Spleen (tissue), 11 donors: ENCODE measurements around the gene CA10. TPM values are rescaled to one million over a fixed set of nuclear protein-coding genes. Genes with fewer than 3 reads are reported as not detected.

Experiments used
- DNase-seq: peaks from one replicate; pipeline ENCODE4 v3.0.0-alpha.2; 2020
- H3K27ac ChIP-seq, 8 donors: fragments of 200-600 bp; sonication (generic) in 7 of 8; 1 replicate in 4 of 8; 2 replicates in 4 of 8; pipeline versions ENCODE4 v1.5.0 to v1.8.0; 2016 to 2021; ENCODE audit warnings: inconsistent platforms in 4 of 8, mild to moderate bottlenecking in 4 of 8, moderate library complexity in 1 of 8
- H3K27me3 ChIP-seq, 7 donors: fragments of 200-600 bp; sonication (generic) in 6 of 7; replicated peaks in 1 of 7; 1 replicate in 4 of 7; 2 replicates in 3 of 7; pipeline versions ENCODE4 v1.5.0 to v1.8.0; 2016 to 2021; ENCODE audit warnings: inconsistent platforms in 3 of 7, mild to moderate bottlenecking in 1 of 7
- H3K36me3 ChIP-seq, 6 donors: fragments of 200-600 bp; sonication (generic) in 5 of 6; 1 replicate in 4 of 6; 2 replicates in 2 of 6; pipeline versions ENCODE4 v1.5.0 to v1.8.0; 2016 to 2021; ENCODE audit warnings: inconsistent platforms in 2 of 6
- H3K4me1 ChIP-seq, 6 donors: fragments of 200-600 bp; sonication (generic) in 5 of 6; 1 replicate in 3 of 6; 2 replicates in 3 of 6; pipeline versions ENCODE4 v1.5.0 to v1.8.0; 2016 to 2021; ENCODE audit warnings: inconsistent platforms in 3 of 6
- H3K4me3 ChIP-seq, 8 donors: fragments of 200-600 bp; sonication (generic) in 7 of 8; 1 replicate in 4 of 8; 2 replicates in 4 of 8; pipeline versions ENCODE4 v1.5.0 to v1.8.0; 2016 to 2021; ENCODE audit warnings: inconsistent platforms in 4 of 8, mild to moderate bottlenecking in 4 of 8, moderate library complexity in 2 of 8
- H3K9me3 ChIP-seq, 8 donors: fragments of 200-600 bp; sonication (generic) in 7 of 8; 1 replicate in 4 of 8; 2 replicates in 4 of 8; pipeline versions ENCODE4 v1.5.0 to v1.8.0; 2016 to 2021; ENCODE audit warnings: inconsistent platforms in 4 of 8
- CTCF ChIP-seq, 11 experiments: fragments of 200-600 bp in 7 of 11; fragments of 450-650 bp in 4 of 11; sonication (generic) in 4 of 11; IDR thresholded peaks in 8 of 11; conservative IDR thresholded peaks in 3 of 11; 1 replicate in 7 of 11; 2 replicates in 4 of 11; pipeline versions ENCODE4 v1.4.0 to v1.8.0; 2016 to 2021; ENCODE audit warnings: antibody characterized with exemption in 11 of 11, inconsistent platforms in 4 of 11, mild to moderate bottlenecking in 1 of 11
- POLR2A ChIP-seq, 3 donors: fragments of 450-650 bp; IDR thresholded peaks; one replicate each; pipeline ENCODE4 v1.5.1; 2017; ENCODE audit warnings: antibody characterized with exemption in 3 of 3, mild to moderate bottlenecking in 1 of 3
- POLR2AphosphoS5 ChIP-seq, 3 donors: sonication (generic); formaldehyde crosslinking; IDR thresholded peaks; one replicate each; pipeline ENCODE4 v1.5.1; 2017; ENCODE audit warnings: antibody characterized with exemption in 3 of 3
- WGBS, 5 donors: extraction: QIAGEN DNeasy Blood & Tissue Kit in 3 of 5; methylation state at CpG; one replicate each; pipeline versions ENCODE4 v1.1.5 to v1.1.7; 2013 to 2018; 5-methylcytosine and 5-hydroxymethylcytosine counted together
- intact Hi-C: fragments of 100-400 bp; cut with DNase I; formaldehyde crosslinking; loops from one replicate; pipeline ENCODE4 v1.15.0; 2023; ENCODE audit warnings: low total_unique reads
- polyA plus RNA-seq, 3 donors: library from polyadenylated mRNA; stranded (reverse); fragments of 200-250 nt; gene quantifications; one replicate each; pipeline ENCODE4 v1.2.1, GENCODE V29; 2013
- total RNA-seq, 7 donors: library from RNA; depleted of rRNA in 3 of 7; stranded (reverse); fragments of >200 nt in 3 of 7; fragmentation: NEBNext Ultra II Directional in 4 of 7; extraction: Animal tissue kit (Norgen Biotek cat#: 25700) in 4 of 7; gene quantifications; one replicate each; pipeline versions ENCODE4 v1.1.0 to v1.2.1, GENCODE V29; 2016 to 2021
- donor health status: healthy with polysubstance abuse.
- donor health status: DM: no; HTN: no; CAD: no; lungs with moderate emphysema.
- donor health status: DM: no; HTN: no; CAD: no.
- donor health status: Bipolar disorder and iron deficiency.
- donor health status: healthy.
- donor health status: DM: no; HTN: no; CAD: no.
- donor health status: DM: yes; HTN: yes; CAD: no.

Gene CA10
- total and polyA plus RNA-seq, 10 donors: 0.19 to 0.22 TPM; not detected in 8

GRCh38 chr17:51608251-51608933, 550.1 kb downstream of the CA10 start:
- no peak overlapping the region for H3K4me3 ChIP-seq
- no peaks in the 10 kb centered on the region for H3K9me3 ChIP-seq
- 90 to 94% (median 91%) methylated on average over 9 of the region's 9 CpGs for WGBS, 5 donors
- no peaks in the 10 kb centered on the region for H3K27me3 ChIP-seq
- TF ChIP-seq POLR2A (IDR thresholded peaks at IDR 0.05): no peak
- TF ChIP-seq CTCF (IDR thresholded peaks at IDR 0.05 in 8 of 11, conservative IDR thresholded peaks at IDR 0.05 in 3 of 11): no peak
- no peak for TF ChIP-seq POLR2AphosphoS5 (IDR thresholded peaks at IDR 0.05)
- H3K27ac ChIP-seq: no peak overlapping the region
- H3K36me3 ChIP-seq: no peaks in the 10 kb centered on the region
- no peak for DNase-seq
- peaks cover 0 to 9% (median 0%) of the 10 kb centered on the region in 6 donors for H3K4me1 ChIP-seq
- intact Hi-C loops: no loop called here

- H3K9me3 ChIP-seq: no peaks in the 10 kb centered on the region
- H3K27ac ChIP-seq: no peak overlapping the region
- no peak for DNase-seq
- no peaks in the 10 kb centered on the region for H3K36me3 ChIP-seq
- intact Hi-C loops: no loop called here
- TF ChIP-seq POLR2AphosphoS5 (IDR thresholded peaks at IDR 0.05) (no peak), CTCF (IDR thresholded peaks at IDR 0.05 in 8 of 11, conservative IDR thresholded peaks at IDR 0.05 in 3 of 11) (no peak), POLR2A (IDR thresholded peaks at IDR 0.05) (no peak)
- WGBS, 5 donors: 73 to 80% (median 76%) methylated on average over 2 of the region's 2 CpGs
- no peaks in the 10 kb centered on the region for H3K27me3 ChIP-seq
- no peak overlapping the region for H3K4me3 ChIP-seq
- peaks cover 0 to 9% (median 0%) of the 10 kb centered on the region in 6 donors for H3K4me1 ChIP-seq
Observed at GRCh38 chr17:51607512-51607911, 551.0 kb downstream of the CA10 start.

GRCh38 chr17:51604299-51605020, 554.1 kb downstream of the CA10 start:
- no peak for DNase-seq
- Histone ChIP-seq H3K9me3 (no peaks in the 10 kb centered on the region), H3K4me3 (no peak overlapping the region), H3K27me3 (no peaks in the 10 kb centered on the region), H3K36me3 (no peaks in the 10 kb centered on the region), H3K27ac (no peak overlapping the region), H3K4me1 (no peaks in the 10 kb centered on the region)
- WGBS, 5 donors: 66 to 81% (median 71%) methylated on average over 2 of the region's 2 CpGs
- TF ChIP-seq POLR2AphosphoS5 (IDR thresholded peaks at IDR 0.05) (no peak), POLR2A (IDR thresholded peaks at IDR 0.05) (no peak), CTCF (IDR thresholded peaks at IDR 0.05 in 8 of 11, conservative IDR thresholded peaks at IDR 0.05 in 3 of 11) (no peak)
- intact Hi-C loops: no loop called here

GRCh38 chr17:51601622-51602261, 556.8 kb downstream of the CA10 start:
- Histone ChIP-seq H3K4me1 (no peaks in the 10 kb centered on the region), H3K36me3 (no peaks in the 10 kb centered on the region), H3K27me3 (peaks cover 0 to 6% (median 0%) of the 10 kb centered on the region in 7 donors), H3K9me3 (no peaks in the 10 kb centered on the region), H3K4me3 (no peak overlapping the region), H3K27ac (no peak overlapping the region)
- DNase-seq: no peak
- intact Hi-C loops: no loop called here
- TF ChIP-seq CTCF (IDR thresholded peaks at IDR 0.05 in 8 of 11, conservative IDR thresholded peaks at IDR 0.05 in 3 of 11) (no peak), POLR2A (IDR thresholded peaks at IDR 0.05) (no peak), POLR2AphosphoS5 (IDR thresholded peaks at IDR 0.05) (no peak)
- WGBS, 5 donors: 69 to 75% (median 71%) methylated on average over 6 of the region's 6 CpGs
